H1 (cell line): ENCODE measurements around the gene POLA1.

Experiments used
- CHD1 ChIP-seq: IDR thresholded peaks from 2 replicates; pipeline ENCODE4 v1.6.1; 2012; ENCODE audit warnings: low read depth, low read length, improper control_type of control experiment
- CTCF ChIP-seq, 3 experiments: IDR thresholded peaks; 1 replicate in 2 of 3; 2 replicates in 1 of 3; pipeline versions ENCODE4 v1.5.1 to v1.6.1; 2011; ENCODE audit warnings: low read length in 3 of 3, mild to moderate bottlenecking in 3 of 3, inconsistent platforms in 2 of 3, low read depth in 1 of 3, moderate library complexity in 1 of 3; ENCODE audit not compliant: insufficient read depth in 1 of 3; ENCODE audit errors: control extremely low read depth in 1 of 3
- JUND ChIP-seq: IDR thresholded peaks from 2 replicates; pipeline ENCODE4 v1.6.1; 2011; ENCODE audit warnings: mild to moderate bottlenecking, improper control_type of control experiment, low read length
- KDM1A ChIP-seq: fragments of 200-600, 300-600 bp; sonication (generic); IDR thresholded peaks from 2 replicates; pipeline ENCODE4 v1.7.1; 2016; ENCODE audit warnings: mild to moderate bottlenecking, low read length, borderline replicate concordance
- MAX ChIP-seq: IDR thresholded peaks from 2 replicates; pipeline ENCODE4 v1.6.1; 2012; ENCODE audit warnings: inconsistent platforms
- POLR2A ChIP-seq, 2 experiments: IDR thresholded peaks; 1 replicate in 1 of 2; 2 replicates in 1 of 2; pipeline ENCODE4 v1.6.1; 2011; ENCODE audit warnings: low read depth in 2 of 2, low read length in 2 of 2, mild to moderate bottlenecking in 2 of 2; ENCODE audit errors: control extremely low read depth in 1 of 2
- POLR2AphosphoS5 ChIP-seq: IDR thresholded peaks from 2 replicates; pipeline ENCODE4 v1.6.1; 2011; ENCODE audit warnings: low read depth, low read length
- TAF1 ChIP-seq: IDR thresholded peaks from 2 replicates; pipeline ENCODE4 v1.6.1; 2011; ENCODE audit warnings: mild to moderate bottlenecking, low read depth, low read length

- no peak for TF ChIP-seq CHD1
- no peak for TF ChIP-seq POLR2AphosphoS5
- TF ChIP-seq JUND, result no peak
- no peak for TF ChIP-seq CTCF (IDR thresholded peaks at IDR 0.05; ENCODE audit: control extremely low read depth in 1 of 3, insufficient read depth in 1 of 3, low read depth in 1 of 3, low read length in 3 of 3)
- TF ChIP-seq MAX, result no peak
- TF ChIP-seq KDM1A, result no peak
- TF ChIP-seq TAF1, result no peak
- no peak for TF ChIP-seq POLR2A (IDR thresholded peaks at IDR 0.05; ENCODE audit: control extremely low read depth in 1 of 2, low read depth in 2 of 2, low read length in 2 of 2)
These were observed 209.1 kb downstream of the POLA1 start for GRCh38 chrX:24902806-24903205.
